ENCODE data around the gene C2CD4C. TPM values are rescaled to one million over a fixed set of nuclear protein-coding genes. Genes with fewer than 3 reads are reported as not detected.

C2CD4C gene
- total and polyA plus RNA-seq, 10 of the 15 experiments (the other 5 are each of a cell fraction or from before 2014, with no cell fraction given): not detected

- no peak overlapping the region for H3K9ac ChIP-seq (ENCODE audit: control insufficient read depth, insufficient read depth, low read length)
- ChIA-PET CTCF (no interaction called here), RAD21 (ENCODE audit: unreplicated experiment) (no interaction called here), POLR2A (no interaction called here), SMC1A (ENCODE audit: uncharacterized antibody, unreplicated experiment) (no interaction called here)
- in situ Hi-C loops (cut with MboI): no loop called here
- H3K27me3 ChIP-seq (replicated peaks in 1 of 2; ENCODE audit: control insufficient read depth in 2 of 2, insufficient read depth in 2 of 2, low read length in 1 of 2): no peaks in the 10 kb centered on the region
- TF ChIP-seq IKZF2 (IDR thresholded peaks at IDR 0.05): no peak
- TF ChIP-seq FOXK2 (IDR thresholded peaks at IDR 0.05): no peak
- no peak for TF ChIP-seq MTA3 (IDR thresholded peaks at IDR 0.05; ENCODE audit: borderline replicate concordance, low read length)
- no peak for TF ChIP-seq ZBTB4 (CRISPR knock-in tag; IDR thresholded peaks at IDR 0.05)
- TF ChIP-seq EED (IDR thresholded peaks at IDR 0.05; ENCODE audit: low read depth): no peak
- TF ChIP-seq MEF2B (IDR thresholded peaks at IDR 0.05; ENCODE audit: partially characterized antibody, poor library complexity, severe bottlenecking): no peak
- no peak for TF ChIP-seq RAD51 (IDR thresholded peaks at IDR 0.05)
- no peak for TF ChIP-seq SMAD5 (IDR thresholded peaks at IDR 0.05; ENCODE audit: low read depth)
- no peak overlapping the region for H3K27ac ChIP-seq (ENCODE audit: control insufficient read depth, insufficient read depth)
- ATAC-seq (no peak), DNase-seq (ENCODE audit: low read depth, low spot score) (no peak), FAIRE-seq (no peak)
- no peaks in the 10 kb centered on the region for H3K36me3 ChIP-seq (ENCODE audit: control insufficient read depth in 2 of 2, insufficient read depth in 2 of 2, low read length in 1 of 2)
- no peaks in the 10 kb centered on the region for H3K79me2 ChIP-seq (ENCODE audit: control insufficient read depth, insufficient read depth, low read length)
- BruUV-seq (replicated peaks): no TSS peak
- no peak overlapping the region for H3K4me2 ChIP-seq (ENCODE audit: control insufficient read depth, insufficient read depth)
- H3K4me3 ChIP-seq: no peak overlapping the region
- no peak overlapping the region for H2AFZ ChIP-seq (ENCODE audit: control insufficient read depth, low read depth, low read length)
- no peaks in the 10 kb centered on the region for H4K20me1 ChIP-seq (ENCODE audit: control insufficient read depth, insufficient read depth)
- no peaks in the 10 kb centered on the region for H3K4me1 ChIP-seq (ENCODE audit: control insufficient read depth, insufficient read depth, low read length)
- intact Hi-C loops (cut with micrococcal nuclease; ENCODE audit: unreplicated experiment): no loop called here
- H3K9me3 ChIP-seq (replicated peaks; ENCODE audit: control insufficient read depth, insufficient read depth, low read length): no peaks in the 10 kb centered on the region; the same call in 2 of the 3 replicates
- 70% methylated on average over 39 of the region's 43 CpGs for WGBS (ENCODE audit: insufficient coverage, insufficient replicate concordance, low lambda C conversion rate, missing lambda C conversion rate)
Measured at GRCh38 chr19:400976-401865, 7.7 kb downstream of the C2CD4C start.
